Fibroblast of lung (primary cell): Measurements from ENCODE around the gene HPCAL1. TPM values are rescaled to one million over a fixed set of nuclear protein-coding genes. Genes with fewer than 3 reads are reported as not detected.

Source experiments
- DNase-seq, 2 donors: peaks; one replicate each; pipeline versions ENCODE4 v3.0.0 to v3.0.0-alpha.2; 2010; ENCODE audit warnings: low read depth in 2 of 2
- H2AFZ ChIP-seq: 2 replicates; pipeline ENCODE4 v1.5.1; 2012; ENCODE audit warnings: low read length, control low read depth, inconsistent platforms
- H3K27ac ChIP-seq: 2 replicates; pipeline ENCODE4 v1.5.1; 2011; ENCODE audit warnings: low read length, control low read depth; ENCODE audit not compliant: insufficient read depth
- H3K27me3 ChIP-seq: 2 replicates; pipeline ENCODE4 v1.5.1; 2011; ENCODE audit warnings: mild to moderate bottlenecking, low read length; ENCODE audit not compliant: control insufficient read depth, insufficient read depth
- H3K36me3 ChIP-seq: 2 replicates; pipeline ENCODE4 v1.5.1; 2011; ENCODE audit warnings: low read length; ENCODE audit not compliant: control insufficient read depth, insufficient read depth
- H3K4me1 ChIP-seq: 2 replicates; pipeline ENCODE4 v1.5.1; 2011; ENCODE audit warnings: low read length; ENCODE audit not compliant: control insufficient read depth, insufficient read depth; ENCODE audit errors: extremely low read depth
- H3K4me2 ChIP-seq: 2 replicates; pipeline ENCODE4 v1.5.1; 2011; ENCODE audit warnings: low read length, control low read depth; ENCODE audit not compliant: insufficient read depth; ENCODE audit errors: extremely low read depth
- H3K4me3 ChIP-seq, 4 experiments: fragments of 200-600 bp in 1 of 4; sonication (generic) in 1 of 4; replicated peaks in 1 of 4; 2 replicates each; pipeline ENCODE4 v1.5.1; 2011 to 2016; ENCODE audit warnings: low read length in 4 of 4, low read depth in 3 of 4, mild to moderate bottlenecking in 3 of 4, control low read depth in 2 of 4, inconsistent platforms in 1 of 4, mixed read lengths in 1 of 4; ENCODE audit not compliant: insufficient read depth in 1 of 4; ENCODE audit errors: control extremely low read depth in 1 of 4
- H3K79me2 ChIP-seq: 2 replicates; pipeline ENCODE4 v1.5.1; 2012; ENCODE audit warnings: mild to moderate bottlenecking, low read length, inconsistent platforms; ENCODE audit not compliant: control insufficient read depth, insufficient read depth
- H3K9ac ChIP-seq: 2 replicates; pipeline ENCODE4 v1.5.1; 2011; ENCODE audit warnings: mild to moderate bottlenecking, low read length, control low read depth; ENCODE audit not compliant: insufficient read depth
- H3K9me3 ChIP-seq: 2 replicates; pipeline ENCODE4 v1.5.1; 2012; ENCODE audit warnings: low read depth, low read length; ENCODE audit not compliant: control insufficient read depth, insufficient read depth
- H4K20me1 ChIP-seq: 2 replicates; pipeline ENCODE4 v1.5.1; 2011; ENCODE audit warnings: low read length; ENCODE audit not compliant: control insufficient read depth, insufficient read depth; ENCODE audit errors: extremely low read depth
- EZH2 ChIP-seq: IDR thresholded peaks from 2 replicates; pipeline ENCODE4 v1.5.1; 2012; ENCODE audit warnings: low read length, control low read depth, mild to moderate bottlenecking; ENCODE audit errors: missing control alignments
- polyA plus RNA-seq, 2 donors: library from polyadenylated mRNA; depleted of rRNA in 1 of 2; stranded (reverse) in 1 of 2; unstranded in 1 of 2; fragments of >200 nt; gene quantifications; 2 replicates each; pipeline ENCODE4 v1.2.1, GENCODE V29; 2011 to 2012; ENCODE audit warnings: missing spikeins in 1 of 2
- total RNA-seq: library from RNA; depleted of rRNA; stranded (reverse); fragments of >200 nt; gene quantifications from 2 replicates; pipeline ENCODE4 v1.2.1, GENCODE V29; 2014
- TF ChIP-seq, protein P1 (sequence below), 2 donors: IDR thresholded peaks in 1 of 2; conservative IDR thresholded peaks in 1 of 2; 1 replicate in 1 of 2; 2 replicates in 1 of 2; pipeline ENCODE4 v1.5.1; 2011 to 2012; ENCODE audit warnings: low read length in 2 of 2, control low read depth in 1 of 2, inconsistent platforms in 1 of 2, low read depth in 1 of 2, mild to moderate bottlenecking in 1 of 2

Gene HPCAL1
- total and polyA plus RNA-seq, 2 donors (not counting 1 experiment from before 2014, with no cell fraction given) = 11.4 to 34.5 TPM

DNA sequence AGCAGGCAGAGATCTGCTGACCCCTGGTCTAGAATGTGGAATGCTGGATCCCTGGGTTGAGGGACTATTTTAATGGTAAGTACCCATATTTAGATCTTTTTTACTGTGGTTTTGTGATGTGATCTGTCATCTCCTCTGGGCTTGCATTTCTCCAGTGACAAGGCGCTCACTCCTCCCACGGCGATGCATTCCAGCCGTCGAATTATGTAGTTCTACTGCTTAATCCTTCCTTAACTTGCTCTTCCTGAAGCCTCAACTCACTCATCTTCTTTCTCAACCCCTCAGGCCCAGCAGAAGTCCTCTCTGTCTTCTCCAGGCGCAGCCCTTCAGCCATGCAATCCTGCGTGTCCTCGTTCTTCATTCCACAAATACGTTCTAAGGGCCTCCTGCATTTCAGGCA is 51.2 kb downstream of the HPCAL1 start:
- H3K9me3 ChIP-seq = no peaks in the 10 kb centered on the region
- H3K79me2 ChIP-seq = no peaks in the 10 kb centered on the region
- H3K27me3 ChIP-seq = no peaks in the 10 kb centered on the region
- no peak overlapping the region for H2AFZ ChIP-seq
- DNase-seq = peak in 1 of 2 donors; percentile 23
- H3K4me2 ChIP-seq = no peak overlapping the region
- no peak overlapping the region for H3K27ac ChIP-seq
- TF ChIP-seq, protein P1, sequence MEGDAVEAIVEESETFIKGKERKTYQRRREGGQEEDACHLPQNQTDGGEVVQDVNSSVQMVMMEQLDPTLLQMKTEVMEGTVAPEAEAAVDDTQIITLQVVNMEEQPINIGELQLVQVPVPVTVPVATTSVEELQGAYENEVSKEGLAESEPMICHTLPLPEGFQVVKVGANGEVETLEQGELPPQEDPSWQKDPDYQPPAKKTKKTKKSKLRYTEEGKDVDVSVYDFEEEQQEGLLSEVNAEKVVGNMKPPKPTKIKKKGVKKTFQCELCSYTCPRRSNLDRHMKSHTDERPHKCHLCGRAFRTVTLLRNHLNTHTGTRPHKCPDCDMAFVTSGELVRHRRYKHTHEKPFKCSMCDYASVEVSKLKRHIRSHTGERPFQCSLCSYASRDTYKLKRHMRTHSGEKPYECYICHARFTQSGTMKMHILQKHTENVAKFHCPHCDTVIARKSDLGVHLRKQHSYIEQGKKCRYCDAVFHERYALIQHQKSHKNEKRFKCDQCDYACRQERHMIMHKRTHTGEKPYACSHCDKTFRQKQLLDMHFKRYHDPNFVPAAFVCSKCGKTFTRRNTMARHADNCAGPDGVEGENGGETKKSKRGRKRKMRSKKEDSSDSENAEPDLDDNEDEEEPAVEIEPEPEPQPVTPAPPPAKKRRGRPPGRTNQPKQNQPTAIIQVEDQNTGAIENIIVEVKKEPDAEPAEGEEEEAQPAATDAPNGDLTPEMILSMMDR (conservative IDR thresholded peaks at IDR 0.05 in 1 of 2, IDR thresholded peaks at IDR 0.05 in 1 of 2; ENCODE audit: low read depth in 1 of 2, low read length in 2 of 2) = no peak
- TF ChIP-seq EZH2 = no peak
- H3K4me1 ChIP-seq = no peaks in the 10 kb centered on the region
- H4K20me1 ChIP-seq = no peaks in the 10 kb centered on the region
- no peak overlapping the region for H3K4me3 ChIP-seq
- H3K9ac ChIP-seq = no peak overlapping the region
- no peaks in the 10 kb centered on the region for H3K36me3 ChIP-seq

DNA sequence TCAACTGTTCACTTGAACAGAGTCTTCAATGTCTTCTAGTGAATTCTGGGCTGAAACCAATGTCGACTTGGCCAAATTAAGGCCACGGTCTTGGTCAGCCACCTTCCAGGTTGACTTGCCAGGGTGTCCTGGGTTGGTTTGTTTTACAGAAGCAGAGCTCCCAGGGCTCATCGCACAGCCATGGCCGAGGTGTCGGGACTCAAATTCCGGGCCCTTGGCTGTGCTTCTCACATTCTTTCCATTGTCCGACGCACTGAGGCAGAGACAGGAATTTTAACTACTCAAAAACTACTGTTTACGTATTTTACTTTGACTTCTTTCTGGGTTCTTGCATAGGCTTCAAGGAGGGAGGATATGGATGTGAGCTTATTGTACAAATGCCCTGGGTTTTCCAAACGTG is 51.7 kb downstream of the HPCAL1 start:
- TF ChIP-seq EZH2 = no peak
- TF ChIP-seq, protein P1 (conservative IDR thresholded peaks at IDR 0.05 in 1 of 2, IDR thresholded peaks at IDR 0.05 in 1 of 2; ENCODE audit: low read depth in 1 of 2, low read length in 2 of 2) = no peak
- Histone ChIP-seq H4K20me1 (no peaks in the 10 kb centered on the region), H3K4me2 (no peak overlapping the region), H3K4me1 (no peaks in the 10 kb centered on the region), H3K9me3 (no peaks in the 10 kb centered on the region), H3K27me3 (no peaks in the 10 kb centered on the region), H3K36me3 (no peaks in the 10 kb centered on the region), H2AFZ (no peak overlapping the region), H3K4me3 (no peak overlapping the region), H3K79me2 (no peaks in the 10 kb centered on the region), H3K9ac (no peak overlapping the region), H3K27ac (no peak overlapping the region)
- no peak for DNase-seq

DNA sequence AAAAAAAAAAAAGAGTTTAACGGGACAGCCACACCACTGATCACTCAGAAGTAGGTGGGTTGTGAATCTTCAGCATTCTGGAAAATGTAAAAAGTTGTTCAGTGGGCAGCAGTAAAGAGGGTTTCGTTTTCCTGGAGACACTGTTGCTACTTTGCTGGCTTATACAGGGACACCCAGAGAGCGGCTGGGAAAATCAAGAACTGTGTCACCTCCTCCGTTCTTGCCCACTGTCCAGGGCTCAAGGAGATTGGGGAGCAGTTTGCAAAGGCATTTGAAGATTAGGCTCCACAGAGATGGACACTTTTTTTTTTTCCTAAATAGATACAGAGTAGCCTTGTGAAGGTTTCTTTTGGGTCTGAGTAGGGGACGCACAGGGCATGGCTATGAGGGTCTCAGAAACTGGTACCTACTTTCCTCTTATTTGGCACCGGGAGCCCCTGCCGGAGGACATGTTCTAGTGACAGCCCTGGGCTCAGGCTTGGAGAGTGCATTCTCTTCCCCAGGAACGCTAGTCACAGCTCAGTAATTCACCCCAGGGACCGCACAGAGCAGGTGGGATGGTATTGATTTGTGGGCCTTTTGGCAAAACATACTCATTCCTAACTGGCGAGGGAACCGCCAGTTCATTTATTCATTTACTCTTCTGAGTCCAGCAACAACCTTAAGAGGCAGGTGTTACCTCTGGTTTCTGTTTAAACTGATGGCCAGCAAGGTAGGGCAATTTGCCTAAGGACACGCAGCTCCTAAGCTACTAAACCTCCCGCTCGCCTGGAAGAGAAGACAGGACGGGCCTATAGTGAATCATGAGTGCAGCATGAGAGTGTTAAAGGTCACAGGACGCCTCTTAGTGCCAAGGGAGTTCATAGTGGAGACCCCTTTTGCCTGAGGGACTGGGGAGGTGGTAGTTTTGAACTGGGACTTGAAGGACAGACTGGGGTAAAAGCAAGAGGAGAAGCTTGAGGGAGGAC is 53.1 kb downstream of the HPCAL1 start:
- no peak overlapping the region for H3K27ac ChIP-seq
- H3K4me3 ChIP-seq = no peak overlapping the region
- no peaks in the 10 kb centered on the region for H3K79me2 ChIP-seq
- no peak overlapping the region for H3K9ac ChIP-seq
- no peak overlapping the region for H2AFZ ChIP-seq
- no peaks in the 10 kb centered on the region for H3K4me1 ChIP-seq
- TF ChIP-seq EZH2 = no peak
- TF ChIP-seq, protein P1 (conservative IDR thresholded peaks at IDR 0.05 in 1 of 2, IDR thresholded peaks at IDR 0.05 in 1 of 2; ENCODE audit: low read depth in 1 of 2, low read length in 2 of 2) = no peak
- DNase-seq = no peak
- H3K4me2 ChIP-seq = no peak overlapping the region
- H3K27me3 ChIP-seq = no peaks in the 10 kb centered on the region
- no peaks in the 10 kb centered on the region for H3K36me3 ChIP-seq
- no peaks in the 10 kb centered on the region for H4K20me1 ChIP-seq
- no peaks in the 10 kb centered on the region for H3K9me3 ChIP-seq
